H54 (cell line): ENCODE results near the gene BSPRY.
"Not testable (repeated sequence)": the region's sequence is repeated elsewhere in the genome, so short reads cannot be mapped to it uniquely, and the experiment has no call there.

Experiments
- DNase-seq: peaks from one replicate; pipeline ENCODE4 v3.0.0; 2011; ENCODE audit warnings: low spot score, mixed read lengths; ENCODE audit not compliant: insufficient read length
- FAIRE-seq: peaks from 3 replicates; lab custom pipeline; 2011; peaks lifted over from hg19 to GRCh38; lab: Jason Lieb, UNC
- POLR2A ChIP-seq: IDR thresholded peaks from 2 replicates; pipeline ENCODE4 v1.6.1; 2011; ENCODE audit warnings: low read depth, mild to moderate bottlenecking, low read length

BSPRY gene

GRCh38 chr9:113403646-113404045 is 54.3 kb downstream of the BSPRY start:
- DNase-seq: no peak
- no peak for TF ChIP-seq POLR2A
- no peak for FAIRE-seq

GRCh38 chr9:113406353-113406752 is 57.0 kb downstream of the BSPRY start:
- not testable (repeated sequence) for DNase-seq, FAIRE-seq

- peak; percentile 23 for FAIRE-seq
- DNase-seq: peak; percentile 47
Observed at GRCh38 chr9:113406873-113407511, 57.7 kb downstream of the BSPRY start.

- FAIRE-seq: no peak
Observed at GRCh38 chr9:113409481-113409880, 60.1 kb downstream of the BSPRY start.

GRCh38 chr9:113409883-113410206 is 60.5 kb downstream of the BSPRY start:
- no peak for FAIRE-seq
- no peak for DNase-seq
- TF ChIP-seq POLR2A: no peak

More at GRCh38 chr9:113409481-113409880, 60.1 kb downstream of the BSPRY start:
- no peak for TF ChIP-seq POLR2A
- no peak for DNase-seq

- peak; percentile 55 for TF ChIP-seq POLR2A
- DNase-seq (peak; percentile 84), FAIRE-seq (peak; percentile 79)
Observed at GRCh38 chr9:113410207-113410864, 61.0 kb downstream of the BSPRY start, which contains the start of the genes C9orf43 and POLE3. C9orf43 (plus strand) TSS chr9:113410747; CDS start chr9:113413494, 2,747 bp downstream. POLE3 (minus strand) TSS chr9:113410675; CDS start chr9:113410293, 382 bp downstream.

GRCh38 chr9:113416149-113416721 is 66.9 kb downstream of the BSPRY start:
- FAIRE-seq (no peak), DNase-seq (no peak)
- TF ChIP-seq POLR2A: no peak

- no peak for DNase-seq
- no peak for FAIRE-seq
- no peak for TF ChIP-seq POLR2A
Observed at GRCh38 chr9:113417370-113417769, 68.0 kb downstream of the BSPRY start.
